ENCODE data around the gene HEATR5B.

- TF ChIP-seq CTCF (IDR thresholded peaks at IDR 0.05) = no peak
- TF ChIP-seq POLR2A (IDR thresholded peaks at IDR 0.05) = no peak
Observed at GRCh38 chr2:36971990-36972389, 112.2 kb downstream of the HEATR5B start.
